RWPE2 (cell line): ENCODE results near the gene RPA1.

Source experiments
- ATAC-seq: fragments of 200-7000 bp; cut with Tn5 transposase; 3 replicates; pipeline ENCODE4 v1.9.1; 2021; ENCODE audit warnings: low read depth
- DNase-seq: peaks from one replicate; pipeline ENCODE4 v3.0.0-alpha.2; 2020; ENCODE audit warnings: low spot score
- H3K27ac ChIP-seq: fragments of 450-650 bp; 2 replicates; pipeline ENCODE4 v1.5.1; 2017; ENCODE audit warnings: mild to moderate bottlenecking; ENCODE audit not compliant: poor library complexity, severe bottlenecking
- H3K27me3 ChIP-seq: fragments of 250-450 bp; sonication (Bioruptor Pico); 2 replicates; pipeline ENCODE4 v1.5.1; 2021; ENCODE audit warnings: mild to moderate bottlenecking, moderate library complexity; ENCODE audit not compliant: insufficient read depth, poor library complexity, severe bottlenecking
- H3K36me3 ChIP-seq: fragments of 250-450 bp; sonication (Bioruptor Pico); 2 replicates; pipeline ENCODE4 v1.5.1; 2020; ENCODE audit warnings: low read depth, mild to moderate bottlenecking, moderate library complexity
- H3K4me1 ChIP-seq: fragments of 250-450 bp; sonication (Bioruptor Pico); 2 replicates; pipeline ENCODE4 v1.5.1; 2021; ENCODE audit warnings: mild to moderate bottlenecking, moderate library complexity; ENCODE audit not compliant: insufficient read depth, poor library complexity, severe bottlenecking
- H3K4me3 ChIP-seq: fragments of 250-450 bp; sonication (Bioruptor Pico); 2 replicates; pipeline ENCODE4 v1.5.1; 2021; ENCODE audit warnings: mild to moderate bottlenecking, moderate library complexity; ENCODE audit not compliant: severe bottlenecking
- H3K9me3 ChIP-seq: fragments of 250-450 bp; sonication (Bioruptor Pico); 2 replicates; pipeline ENCODE4 v1.5.1; 2021; ENCODE audit warnings: mild to moderate bottlenecking, moderate library complexity; ENCODE audit not compliant: severe bottlenecking
- TF ChIP-seq, protein P1 (sequence below): fragments of 450-650 bp; IDR thresholded peaks from one replicate; pipeline ENCODE4 v1.5.1; 2017; ENCODE audit warnings: mild to moderate bottlenecking, moderate library complexity; ENCODE audit not compliant: poor library complexity, severe bottlenecking

Gene RPA1

DNA sequence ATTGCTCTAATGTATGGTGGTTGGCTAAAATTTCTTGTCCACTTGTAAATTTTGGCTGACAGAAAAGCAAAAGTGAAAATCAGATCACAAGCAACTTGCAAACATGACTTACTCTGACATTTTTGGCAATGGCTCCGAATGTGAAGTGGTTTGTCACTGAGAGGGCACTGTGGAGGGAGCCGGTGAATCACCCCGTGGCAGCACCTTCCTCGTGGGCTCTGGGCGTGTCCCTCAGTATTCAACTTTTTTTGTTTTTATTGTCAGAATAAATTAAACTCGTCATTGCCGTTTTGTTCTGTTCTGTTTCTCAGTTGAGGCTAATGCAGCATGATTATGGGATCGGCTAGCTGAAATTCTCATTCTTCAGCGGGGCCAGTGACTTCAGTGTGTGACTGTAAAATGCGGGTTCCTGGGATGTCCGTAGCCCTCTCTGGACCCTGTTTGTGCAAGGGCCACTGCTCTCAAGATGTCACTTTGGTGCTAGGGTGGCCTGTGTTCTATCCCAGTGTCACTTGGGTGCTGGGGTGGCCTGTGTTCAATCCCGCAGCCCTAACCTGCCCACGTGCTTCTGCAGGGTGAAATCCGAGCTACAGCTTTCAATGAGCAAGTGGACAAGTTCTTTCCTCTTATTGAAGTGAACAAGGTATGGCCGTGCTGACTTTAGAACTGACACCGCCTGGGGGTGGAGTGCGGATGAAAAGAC lies 48.8 kb downstream of the RPA1 start:
- peaks cover 91% of the 10 kb centered on the region for H3K36me3 ChIP-seq
- DNase-seq (no peak), ATAC-seq (no peak)
- H3K27ac ChIP-seq: no peak overlapping the region
- no peak overlapping the region for H3K4me3 ChIP-seq
- H3K27me3 ChIP-seq: no peaks in the 10 kb centered on the region
- TF ChIP-seq, protein P1, sequence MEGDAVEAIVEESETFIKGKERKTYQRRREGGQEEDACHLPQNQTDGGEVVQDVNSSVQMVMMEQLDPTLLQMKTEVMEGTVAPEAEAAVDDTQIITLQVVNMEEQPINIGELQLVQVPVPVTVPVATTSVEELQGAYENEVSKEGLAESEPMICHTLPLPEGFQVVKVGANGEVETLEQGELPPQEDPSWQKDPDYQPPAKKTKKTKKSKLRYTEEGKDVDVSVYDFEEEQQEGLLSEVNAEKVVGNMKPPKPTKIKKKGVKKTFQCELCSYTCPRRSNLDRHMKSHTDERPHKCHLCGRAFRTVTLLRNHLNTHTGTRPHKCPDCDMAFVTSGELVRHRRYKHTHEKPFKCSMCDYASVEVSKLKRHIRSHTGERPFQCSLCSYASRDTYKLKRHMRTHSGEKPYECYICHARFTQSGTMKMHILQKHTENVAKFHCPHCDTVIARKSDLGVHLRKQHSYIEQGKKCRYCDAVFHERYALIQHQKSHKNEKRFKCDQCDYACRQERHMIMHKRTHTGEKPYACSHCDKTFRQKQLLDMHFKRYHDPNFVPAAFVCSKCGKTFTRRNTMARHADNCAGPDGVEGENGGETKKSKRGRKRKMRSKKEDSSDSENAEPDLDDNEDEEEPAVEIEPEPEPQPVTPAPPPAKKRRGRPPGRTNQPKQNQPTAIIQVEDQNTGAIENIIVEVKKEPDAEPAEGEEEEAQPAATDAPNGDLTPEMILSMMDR: no peak
- no peaks in the 10 kb centered on the region for H3K4me1 ChIP-seq
- no peaks in the 10 kb centered on the region for H3K9me3 ChIP-seq

GRCh38 chr17:1880851-1881630 lies 51.2 kb downstream of the RPA1 start:
- Histone ChIP-seq H3K27ac (no peak overlapping the region), H3K4me3 (no peak overlapping the region), H3K36me3 (peaks cover 94% of the 10 kb centered on the region), H3K9me3 (no peaks in the 10 kb centered on the region), H3K4me1 (no peaks in the 10 kb centered on the region), H3K27me3 (no peaks in the 10 kb centered on the region)
- TF ChIP-seq, protein P1: no peak
- ATAC-seq (no peak), DNase-seq (no peak)

DNA sequence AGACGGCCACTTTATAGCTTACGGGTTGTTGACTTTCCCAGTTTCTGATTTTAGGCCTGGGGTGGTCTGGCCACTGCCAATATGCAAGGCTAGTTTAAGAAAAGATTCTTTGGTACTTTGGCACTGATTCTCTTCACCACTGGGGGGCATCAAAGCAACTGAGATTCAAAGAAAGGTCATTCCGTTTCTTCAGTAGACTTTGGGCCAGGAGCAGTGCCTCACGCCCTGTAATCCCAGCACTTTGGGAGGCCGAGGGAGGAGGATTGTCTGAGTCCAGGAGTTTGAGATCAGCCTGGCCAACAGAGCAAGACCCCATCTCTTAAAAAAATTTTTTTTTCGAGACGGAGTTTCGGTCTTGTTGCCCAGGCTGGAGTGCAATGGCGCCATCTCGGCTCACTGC lies 53.0 kb downstream of the RPA1 start:
- no peak for DNase-seq
- TF ChIP-seq, protein P1: peak; percentile 53
- Histone ChIP-seq H3K36me3 (peaks cover 92% of the 10 kb centered on the region), H3K4me3 (no peak overlapping the region), H3K9me3 (no peaks in the 10 kb centered on the region), H3K4me1 (no peaks in the 10 kb centered on the region), H3K27me3 (no peaks in the 10 kb centered on the region), H3K27ac (no peak overlapping the region)
- no peak for ATAC-seq

DNA sequence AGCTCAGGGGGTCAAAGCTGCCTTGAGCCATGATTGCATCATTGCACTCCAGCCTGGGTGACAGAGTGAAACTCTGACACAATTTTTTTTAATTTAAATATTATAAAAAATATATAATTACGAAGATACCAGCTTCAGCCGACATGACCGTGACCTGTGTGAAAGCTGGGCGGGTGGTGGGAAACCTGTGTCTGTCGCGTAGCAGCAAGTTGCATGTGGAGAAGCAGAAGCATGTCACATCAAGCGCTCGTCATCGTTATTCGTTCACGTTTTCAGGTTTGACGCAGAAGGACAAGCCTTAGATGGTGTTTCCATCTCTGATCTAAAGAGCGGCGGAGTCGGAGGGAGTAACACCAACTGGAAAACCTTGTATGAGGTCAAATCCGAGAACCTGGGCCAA lies 53.7 kb downstream of the RPA1 start:
- TF ChIP-seq, protein P1: no peak
- Histone ChIP-seq H3K27me3 (no peaks in the 10 kb centered on the region), H3K4me1 (no peaks in the 10 kb centered on the region), H3K9me3 (no peaks in the 10 kb centered on the region), H3K27ac (no peak overlapping the region), H3K36me3 (peaks cover 92% of the 10 kb centered on the region), H3K4me3 (no peak overlapping the region)
- no peak for DNase-seq
- ATAC-seq: no peak

- TF ChIP-seq, protein P1: no peak
- Histone ChIP-seq H3K9me3 (no peaks in the 10 kb centered on the region), H3K27me3 (no peaks in the 10 kb centered on the region), H3K36me3 (peaks cover 91% of the 10 kb centered on the region), H3K4me1 (no peaks in the 10 kb centered on the region), H3K4me3 (no peak overlapping the region), H3K27ac (no peak overlapping the region)
- DNase-seq: no peak
- ATAC-seq: no peak
Measured at GRCh38 chr17:1888741-1889140, 58.9 kb downstream of the RPA1 start.
